ENCODE measurements around the gene TMOD4. TPM values are rescaled to one million over a fixed set of nuclear protein-coding genes. Genes with fewer than 3 reads are reported as not detected.

TMOD4 gene
- total RNA-seq, 2 experiments from 2014 or later, result 1.4 TPM; not detected in 1

- BruUV-seq (replicated peaks), result no TSS peak
- H3K79me2 ChIP-seq (ENCODE audit: insufficient read depth, low read depth, low read length), result no peaks in the 10 kb centered on the region
Measured at GRCh38 chr1:151135433-151136385, 40.1 kb downstream of the TMOD4 start.

GRCh38 chr1:151134991-151135390 lies 40.8 kb downstream of the TMOD4 start:
- no peaks in the 10 kb centered on the region for H3K79me2 ChIP-seq (ENCODE audit: insufficient read depth, low read depth, low read length)
- CTCF ChIA-PET (ENCODE audit: unreplicated experiment), result no interaction called here

More at GRCh38 chr1:151135433-151136385, 40.1 kb downstream of the TMOD4 start:
- Histone ChIP-seq H3K4me3 (ENCODE audit: low read depth, low read length, poor library complexity, severe bottlenecking) (no peak overlapping the region), H3K36me3 (ENCODE audit: insufficient read depth, low read length) (no peaks in the 10 kb centered on the region), H3K27ac (ENCODE audit: low read depth, low read length, poor library complexity, severe bottlenecking) (no peak overlapping the region), H2AFZ (ENCODE audit: low read length) (no peak overlapping the region), H4K20me1 (ENCODE audit: insufficient read depth, low read length) (no peaks in the 10 kb centered on the region), H3K4me2 (ENCODE audit: low read length) (no peak overlapping the region), H3K4me1 (ENCODE audit: insufficient read depth, low read length, poor library complexity, severe bottlenecking) (no peaks in the 10 kb centered on the region), H3K9me2 (ENCODE audit: insufficient read depth, low read length) (no peaks in the 10 kb centered on the region), H3K9me3 (ENCODE audit: low read length) (no peaks in the 10 kb centered on the region)
- POLR2A ChIA-PET, result interaction anchor here (0.6 kb wide), 1 partner anchor 35 kb away, joined by 3 read pairs; no protein-coding TSS in a partner anchor
- TF ChIP-seq EZH2phosphoT487 (IDR thresholded peaks at IDR 0.05; ENCODE audit: borderline replicate concordance, low read depth, low read length) (no peak), CTCF (conservative IDR thresholded peaks at IDR 0.05; ENCODE audit: low read length) (peak; percentile 51)
- intact Hi-C loops (cut with micrococcal nuclease; ENCODE audit: unreplicated experiment), result no loop called here
- CTCF ChIA-PET (ENCODE audit: unreplicated experiment), result no interaction called here
- DNase-seq (ENCODE audit: low spot score), result no peak

More at GRCh38 chr1:151134991-151135390, 40.8 kb downstream of the TMOD4 start:
- Histone ChIP-seq H3K36me3 (ENCODE audit: insufficient read depth, low read length) (no peaks in the 10 kb centered on the region), H3K4me1 (ENCODE audit: insufficient read depth, low read length, poor library complexity, severe bottlenecking) (no peaks in the 10 kb centered on the region), H2AFZ (ENCODE audit: low read length) (no peak overlapping the region), H3K4me2 (ENCODE audit: low read length) (no peak overlapping the region), H3K9me2 (ENCODE audit: insufficient read depth, low read length) (no peaks in the 10 kb centered on the region), H4K20me1 (ENCODE audit: insufficient read depth, low read length) (no peaks in the 10 kb centered on the region), H3K27ac (ENCODE audit: low read depth, low read length, poor library complexity, severe bottlenecking) (no peak overlapping the region), H3K4me3 (ENCODE audit: low read depth, low read length, poor library complexity, severe bottlenecking) (no peak overlapping the region), H3K9me3 (ENCODE audit: low read length) (no peaks in the 10 kb centered on the region)
- POLR2A ChIA-PET, result interaction anchor here (0.6 kb wide), 1 partner anchor 36 kb away, joined by 3 read pairs; no protein-coding TSS in a partner anchor
- TF ChIP-seq CTCF (conservative IDR thresholded peaks at IDR 0.05; ENCODE audit: low read length) (no peak), EZH2phosphoT487 (IDR thresholded peaks at IDR 0.05; ENCODE audit: borderline replicate concordance, low read depth, low read length) (no peak)
- BruUV-seq (replicated peaks), result no TSS peak
- intact Hi-C loops (cut with micrococcal nuclease; ENCODE audit: unreplicated experiment), result no loop called here
- DNase-seq (ENCODE audit: low spot score), result no peak

All from OCI-LY7 (cell line).